Measurements from ENCODE around the gene CYBRD1. TPM values are rescaled to one million over a fixed set of nuclear protein-coding genes. Genes with fewer than 3 reads are reported as not detected.

CYBRD1 gene
- total RNA-seq, 2 experiments from 2014 or later, result 1.2 to 1.4 TPM

GRCh38 chr2:171590116-171590515, 67.8 kb downstream of the CYBRD1 start:
- ATAC-seq, result no peak
- Mint-ChIP-seq H3K4me3 (no peak overlapping the region), H3K27me3 (ENCODE audit: low read depth) (peaks cover 17% of the 10 kb centered on the region), H3K36me3 (ENCODE audit: low read depth) (no peaks in the 10 kb centered on the region), H3K27ac (no peak overlapping the region), H3K9me3 (ENCODE audit: insufficient read depth) (no peaks in the 10 kb centered on the region), H3K4me1 (ENCODE audit: low read depth) (no peaks in the 10 kb centered on the region)
- DNase-seq, result no peak
- ChIA-PET POLR2A (no interaction called here), CTCF (interaction anchor here (1.0 to 1.9 kb wide), 2 partner anchors 8 to 17 kb away, joined by 4 to 5 read pairs; no protein-coding TSS in a partner anchor)

GRCh38 chr2:171592036-171592555, 69.8 kb downstream of the CYBRD1 start:
- no peak for ATAC-seq
- H3K27me3 Mint-ChIP-seq (ENCODE audit: low read depth), result peaks cover 10% of the 10 kb centered on the region
- H3K4me3 Mint-ChIP-seq, result no peak overlapping the region
- ChIA-PET CTCF (no interaction called here), POLR2A (no interaction called here)
- no peaks in the 10 kb centered on the region for H3K9me3 Mint-ChIP-seq (ENCODE audit: insufficient read depth)
- no peak overlapping the region for H3K27ac Mint-ChIP-seq
- DNase-seq, result no peak
- no peaks in the 10 kb centered on the region for H3K4me1 Mint-ChIP-seq (ENCODE audit: low read depth)
- no peaks in the 10 kb centered on the region for H3K36me3 Mint-ChIP-seq (ENCODE audit: low read depth)

DNA sequence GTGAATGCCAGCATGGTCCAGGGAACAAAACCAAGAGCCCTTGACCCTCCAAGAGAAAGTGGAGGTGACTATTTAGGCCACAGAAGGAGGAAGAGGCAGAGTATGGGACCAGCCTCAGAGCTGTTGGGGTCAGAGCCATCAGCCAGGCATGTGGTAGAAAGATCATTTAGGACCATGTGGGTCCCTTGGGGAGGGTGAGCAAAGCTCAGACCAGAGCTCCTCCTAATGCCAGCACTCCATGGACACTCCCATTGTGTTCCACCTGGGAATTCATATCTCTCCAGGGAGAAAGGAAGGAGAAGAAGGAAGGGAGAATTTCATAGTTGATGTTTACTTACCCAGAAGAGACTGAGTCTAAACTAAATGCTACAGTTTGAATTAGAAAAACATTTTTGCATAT, 73.2 kb downstream of the CYBRD1 start:
- Mint-ChIP-seq H3K27me3 (ENCODE audit: low read depth) (peaks cover 10% of the 10 kb centered on the region), H3K27ac (no peak overlapping the region), H3K4me1 (ENCODE audit: low read depth) (no peaks in the 10 kb centered on the region), H3K36me3 (ENCODE audit: low read depth) (no peaks in the 10 kb centered on the region), H3K4me3 (no peak overlapping the region), H3K9me3 (ENCODE audit: insufficient read depth) (no peaks in the 10 kb centered on the region)
- ChIA-PET POLR2A (no interaction called here), CTCF (interaction anchor here (1.0 kb wide), 1 partner anchor 22 kb away, joined by 6 read pairs; no protein-coding TSS in a partner anchor)
- ATAC-seq (no peak), DNase-seq (no peak)

DNA sequence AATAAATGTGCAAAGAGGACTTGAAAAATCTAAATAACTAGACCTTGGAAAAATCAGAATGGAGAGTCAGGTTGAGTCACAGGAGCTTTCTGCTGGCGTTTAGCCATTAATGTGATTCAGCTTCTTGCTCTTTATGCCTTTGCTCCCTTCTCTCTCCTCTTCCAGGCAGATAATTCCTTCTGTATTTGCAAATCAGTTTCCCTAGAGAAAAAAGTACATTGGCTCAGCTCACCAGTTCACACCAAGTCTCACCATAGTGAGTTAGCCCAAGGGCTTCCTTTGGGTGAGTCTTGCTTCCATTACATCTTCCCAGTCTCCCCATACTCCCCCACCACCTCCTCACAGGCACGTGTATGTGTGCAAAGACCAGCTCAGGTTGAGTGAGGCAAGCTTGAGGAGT, 73.6 kb downstream of the CYBRD1 start:
- no peaks in the 10 kb centered on the region for H3K4me1 Mint-ChIP-seq (ENCODE audit: low read depth)
- CTCF ChIA-PET, result interaction anchor here (1.0 kb wide), 1 partner anchor 22 kb away, joined by 6 read pairs; no protein-coding TSS in a partner anchor
- no peak overlapping the region for H3K4me3 Mint-ChIP-seq
- ATAC-seq (no peak), DNase-seq (no peak)
- H3K27me3 Mint-ChIP-seq (ENCODE audit: low read depth), result peaks cover 12% of the 10 kb centered on the region
- no peaks in the 10 kb centered on the region for H3K9me3 Mint-ChIP-seq (ENCODE audit: insufficient read depth)
- POLR2A ChIA-PET, result no interaction called here
- H3K27ac Mint-ChIP-seq, result no peak overlapping the region
- H3K36me3 Mint-ChIP-seq (ENCODE audit: low read depth), result no peaks in the 10 kb centered on the region

DNA sequence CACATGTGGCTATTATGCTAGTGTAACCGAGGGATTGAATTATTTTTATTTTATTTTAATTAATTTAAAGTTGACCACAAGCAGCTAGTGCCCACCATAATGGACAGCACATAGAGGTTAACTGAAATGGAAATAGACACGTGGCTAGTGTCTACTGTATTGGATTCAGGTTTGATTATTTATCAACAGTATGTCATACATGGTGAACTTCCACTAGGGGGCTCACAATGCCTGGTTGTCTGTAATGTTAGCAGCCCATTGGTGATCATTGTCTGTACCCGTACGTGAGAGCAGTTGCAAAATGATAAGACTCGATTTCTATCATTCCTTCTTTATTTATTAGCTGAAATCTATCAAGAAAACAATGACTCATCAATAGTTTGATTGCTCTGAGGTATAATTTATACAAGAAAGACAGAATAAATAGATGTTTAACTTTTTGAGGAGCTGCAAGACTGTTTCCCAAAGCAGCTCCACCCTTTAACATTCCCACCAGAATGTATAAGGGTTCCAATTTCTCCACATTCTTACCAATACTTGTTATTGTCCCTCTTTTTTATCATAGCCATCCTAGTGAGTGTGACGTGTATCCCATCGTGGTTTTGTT, 76.5 kb downstream of the CYBRD1 start:
- no peaks in the 10 kb centered on the region for H3K36me3 Mint-ChIP-seq (ENCODE audit: low read depth)
- ATAC-seq (peak; percentile 100), DNase-seq (peak; percentile 68)
- CTCF ChIA-PET, result interaction anchor here (0.7 to 2.4 kb wide), 20 partner anchors 9 to 866 kb away, joined by 3 to 12 read pairs (median 4); partner anchors contain the start of gene DYNC1I2
- no peak overlapping the region for H3K4me3 Mint-ChIP-seq
- H3K4me1 Mint-ChIP-seq (ENCODE audit: low read depth), result no peaks in the 10 kb centered on the region
- POLR2A ChIA-PET, result no interaction called here
- no peak overlapping the region for H3K27ac Mint-ChIP-seq
- H3K9me3 Mint-ChIP-seq (ENCODE audit: insufficient read depth), result no peaks in the 10 kb centered on the region
- H3K27me3 Mint-ChIP-seq (ENCODE audit: low read depth), result peaks cover 11% of the 10 kb centered on the region

DNA sequence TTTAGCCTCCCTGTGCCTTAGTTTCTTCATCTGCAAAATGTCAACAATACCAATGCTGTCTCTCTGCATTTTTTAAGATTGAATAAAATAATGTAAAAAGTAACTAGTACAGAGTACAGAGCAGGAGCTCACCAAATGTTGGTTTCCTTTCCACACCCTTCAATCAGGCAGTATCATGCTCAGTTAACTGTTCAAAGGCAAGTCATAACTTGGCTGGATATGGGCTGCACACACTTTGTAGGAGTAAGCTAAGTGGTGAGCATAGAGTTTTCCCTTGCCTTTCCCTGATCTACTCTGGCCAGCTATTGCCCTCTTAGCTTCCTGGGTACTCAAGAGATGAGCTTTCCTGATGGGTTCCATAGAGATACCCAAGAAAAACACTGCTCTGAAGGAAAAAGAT, 77.9 kb downstream of the CYBRD1 start:
- Mint-ChIP-seq H3K27ac (no peak overlapping the region), H3K9me3 (ENCODE audit: insufficient read depth) (no peaks in the 10 kb centered on the region), H3K4me1 (ENCODE audit: low read depth) (no peaks in the 10 kb centered on the region), H3K36me3 (ENCODE audit: low read depth) (no peaks in the 10 kb centered on the region), H3K27me3 (ENCODE audit: low read depth) (peaks cover 9% of the 10 kb centered on the region), H3K4me3 (no peak overlapping the region)
- DNase-seq (no peak), ATAC-seq (no peak)
- ChIA-PET CTCF (interaction anchor here (1.2 to 2.4 kb wide), 7 partner anchors 11 to 862 kb away, joined by 3 to 12 read pairs (median 4); no protein-coding TSS in a partner anchor), POLR2A (no interaction called here)

DNA sequence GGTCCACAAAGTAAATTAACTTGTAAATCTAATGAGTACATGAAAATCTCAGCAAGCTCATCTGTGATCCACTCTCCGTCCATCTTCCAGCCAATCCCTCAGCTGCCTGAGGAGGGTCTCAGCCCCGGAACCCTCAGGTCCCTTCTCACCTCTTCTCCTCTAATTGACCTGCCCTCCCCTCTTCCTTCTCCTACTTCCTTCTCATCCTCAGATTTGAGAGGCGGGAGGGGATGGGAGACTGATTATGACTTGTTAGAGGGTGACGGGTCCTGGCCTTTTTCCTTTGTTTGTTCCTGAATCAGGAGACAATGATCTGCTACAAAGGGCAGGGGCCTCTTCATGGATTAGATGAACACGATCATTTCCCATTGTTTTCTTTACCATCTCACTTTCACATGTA, 80.1 kb downstream of the CYBRD1 start:
- Mint-ChIP-seq H3K27me3 (ENCODE audit: low read depth) (peaks cover 16% of the 10 kb centered on the region), H3K9me3 (ENCODE audit: insufficient read depth) (no peaks in the 10 kb centered on the region), H3K4me3 (no peak overlapping the region), H3K4me1 (ENCODE audit: low read depth) (no peaks in the 10 kb centered on the region), H3K36me3 (ENCODE audit: low read depth) (no peaks in the 10 kb centered on the region), H3K27ac (no peak overlapping the region)
- CTCF ChIA-PET, result interaction anchor here (0.7 to 1.4 kb wide), 2 partner anchors 504 to 525 kb away, joined by 3 to 5 read pairs; no protein-coding TSS in a partner anchor
- DNase-seq (no peak), ATAC-seq (no peak)
- POLR2A ChIA-PET, result no interaction called here

Other genes starting within 250 kb of the CYBRD1 start
- gene METTL8, start 88.5 kb upstream of the CYBRD1 start, total RNA-seq, result 10 to 100 TPM; 20.9 to 22.4 TPM
- gene DCAF17, start 88.2 kb upstream of the CYBRD1 start, total RNA-seq, result 10 to 100 TPM; 15.9 to 17.5 TPM
- 10 to 100 TPM; 46.0 to 47.7 TPM for gene DYNC1I2, start 165.0 kb downstream of the CYBRD1 start, total RNA-seq

Data from activated CD8-positive, alpha-beta T cell treated with anti-CD3 and anti-CD28 coated beads, Interleukin-2, amount 10 ng/mL, durations not matched to agents 7 days and 5 days (primary cell).